Adipocyte (in vitro differentiated cells): ENCODE measurements around the gene MBNL2.

Experiments used
- DNase-seq: peaks from one replicate; pipeline ENCODE4 v3.0.0-alpha.2; 2015; ENCODE audit warnings: low read depth
- H3K27me3 ChIP-seq: replicated peaks from 2 replicates; pipeline ENCODE4 v1.7.0; 2013; ENCODE audit warnings: mild to moderate bottlenecking, low read length, moderate library complexity; ENCODE audit not compliant: control insufficient read depth, insufficient read depth
- H3K36me3 ChIP-seq: 2 replicates; pipeline ENCODE4 v1.7.0; 2013; ENCODE audit warnings: low read length, mild to moderate bottlenecking, moderate library complexity; ENCODE audit not compliant: control insufficient read depth, insufficient read depth, severe bottlenecking
- H3K4me1 ChIP-seq: 2 replicates; pipeline ENCODE4 v1.7.0; 2013; ENCODE audit warnings: mild to moderate bottlenecking, low read length, moderate library complexity; ENCODE audit not compliant: control insufficient read depth, insufficient read depth
- H3K4me3 ChIP-seq: 2 replicates; pipeline ENCODE4 v1.7.0; 2013; ENCODE audit warnings: mild to moderate bottlenecking, low read length, moderate library complexity
- H3K9ac ChIP-seq: 2 replicates; pipeline ENCODE4 v1.7.0; 2013; ENCODE audit warnings: mild to moderate bottlenecking, low read length, moderate library complexity
- H3K9me3 ChIP-seq: 2 replicates; pipeline ENCODE4 v1.7.0; 2013; ENCODE audit warnings: mild to moderate bottlenecking, low read length, moderate library complexity; ENCODE audit not compliant: control insufficient read depth

MBNL2 gene

GRCh38 chr13:97434397-97435201 is 212.5 kb downstream of the MBNL2 start:
- Histone ChIP-seq H3K4me1 (peaks cover 48% of the 10 kb centered on the region), H3K27me3 (no peaks in the 10 kb centered on the region), H3K9me3 (no peaks in the 10 kb centered on the region), H3K36me3 (peaks cover 10% of the 10 kb centered on the region), H3K4me3 (peak overlapping the region; percentile 94), H3K9ac (peak overlapping the region; percentile 90)
- peak; percentile 67 for DNase-seq

GRCh38 chr13:97435323-97435722 is 213.2 kb downstream of the MBNL2 start:
- no peak for DNase-seq
- Histone ChIP-seq H3K4me1 (peaks cover 43% of the 10 kb centered on the region), H3K4me3 (peak overlapping the region; percentile 94), H3K27me3 (no peaks in the 10 kb centered on the region), H3K36me3 (peaks cover 16% of the 10 kb centered on the region), H3K9me3 (no peaks in the 10 kb centered on the region), H3K9ac (peak overlapping the region; percentile 90)

- H3K27me3 ChIP-seq: no peaks in the 10 kb centered on the region
- peak overlapping the region; percentile 94 for H3K4me3 ChIP-seq
- DNase-seq: peak; percentile 39
- H3K9me3 ChIP-seq: no peaks in the 10 kb centered on the region
- peaks cover 16% of the 10 kb centered on the region for H3K36me3 ChIP-seq
- H3K9ac ChIP-seq: peak overlapping the region; percentile 90
- peaks cover 43% of the 10 kb centered on the region for H3K4me1 ChIP-seq
Observed at GRCh38 chr13:97435794-97436193, 213.7 kb downstream of the MBNL2 start.

GRCh38 chr13:97436845-97437244 is 214.7 kb downstream of the MBNL2 start:
- Histone ChIP-seq H3K9me3 (no peaks in the 10 kb centered on the region), H3K9ac (peak overlapping the region; percentile 90), H3K27me3 (no peaks in the 10 kb centered on the region), H3K4me3 (peak overlapping the region; percentile 94), H3K36me3 (peaks cover 16% of the 10 kb centered on the region), H3K4me1 (peaks cover 45% of the 10 kb centered on the region)
- DNase-seq: no peak

- Histone ChIP-seq H3K4me3 (peak overlapping the region; percentile 94), H3K9me3 (no peaks in the 10 kb centered on the region), H3K4me1 (peaks cover 43% of the 10 kb centered on the region), H3K27me3 (no peaks in the 10 kb centered on the region), H3K9ac (no peak overlapping the region), H3K36me3 (peaks cover 16% of the 10 kb centered on the region)
- DNase-seq: no peak
Observed at GRCh38 chr13:97437729-97438128, 215.6 kb downstream of the MBNL2 start.

- Histone ChIP-seq H3K36me3 (peaks cover 24% of the 10 kb centered on the region), H3K9ac (no peak overlapping the region), H3K9me3 (no peaks in the 10 kb centered on the region), H3K4me1 (peaks cover 43% of the 10 kb centered on the region), H3K27me3 (no peaks in the 10 kb centered on the region), H3K4me3 (peak overlapping the region; percentile 16)
- no peak for DNase-seq
Observed at GRCh38 chr13:97438856-97439595, 216.9 kb downstream of the MBNL2 start.

- Histone ChIP-seq H3K9ac (peak overlapping the region; percentile 16), H3K36me3 (peaks cover 24% of the 10 kb centered on the region), H3K9me3 (no peaks in the 10 kb centered on the region), H3K27me3 (no peaks in the 10 kb centered on the region), H3K4me1 (peaks cover 41% of the 10 kb centered on the region), H3K4me3 (no peak overlapping the region)
- DNase-seq: peak; percentile 16
Observed at GRCh38 chr13:97440598-97441170, 218.6 kb downstream of the MBNL2 start.

GRCh38 chr13:97441368-97441767 is 219.2 kb downstream of the MBNL2 start:
- Histone ChIP-seq H3K4me3 (no peak overlapping the region), H3K36me3 (peaks cover 24% of the 10 kb centered on the region), H3K9me3 (no peaks in the 10 kb centered on the region), H3K9ac (no peak overlapping the region), H3K27me3 (no peaks in the 10 kb centered on the region), H3K4me1 (peaks cover 34% of the 10 kb centered on the region)
- DNase-seq: no peak
